ENCODE measurements around the gene ZNF560.
A peak's percentile ranks its signal among the peaks of the same experiment; 100 is the strongest.
"Not testable (repeated sequence)": the region's sequence is repeated elsewhere in the genome, so short reads cannot be mapped to it uniquely, and the experiment has no call there.

The ZNF560 gene

GRCh38 chr19:9498183-9498902 is at the start of gene ZNF560:
Gene ZNF560, minus strand, starts transcription at chr19:9498616. Its CDS starts 23,303 bp downstream, at chr19:9475313.
- DNase-seq: no peak

GRCh38 chr19:9547870-9548269 is 49.5 kb upstream of the ZNF560 start:
- no peak for DNase-seq

- not testable (repeated sequence) for DNase-seq
Measured at GRCh38 chr19:9541281-9541680, 42.9 kb upstream of the ZNF560 start.

GRCh38 chr19:9539921-9540320 is 41.5 kb upstream of the ZNF560 start:
- peak; percentile 4 for DNase-seq

- DNase-seq: not testable (repeated sequence)
Measured at GRCh38 chr19:9539201-9539600, 40.8 kb upstream of the ZNF560 start.

GRCh38 chr19:9538183-9539058 is 40.0 kb upstream of the ZNF560 start, which contains the start of gene ZNF426:
Gene ZNF426, minus strand, starts transcription at chr19:9538645. Its CDS starts 2,413 bp downstream, at chr19:9536232.
- peak; percentile 90 for DNase-seq

GRCh38 chr19:9535934-9536333 is 37.5 kb upstream of the ZNF560 start:
- DNase-seq: no peak

- DNase-seq: peak; percentile 13
Measured at GRCh38 chr19:9531933-9532332, 33.5 kb upstream of the ZNF560 start.

- DNase-seq: no peak
Measured at GRCh38 chr19:9528757-9529336, 30.4 kb upstream of the ZNF560 start.

- no peak for DNase-seq
Measured at GRCh38 chr19:9523885-9524474, 25.6 kb upstream of the ZNF560 start.

GRCh38 chr19:9507285-9507684 is 8.9 kb upstream of the ZNF560 start:
- no peak for DNase-seq

GRCh38 chr19:9500796-9501195 is 2.4 kb upstream of the ZNF560 start:
- no peak for DNase-seq

- no peak for DNase-seq
Measured at GRCh38 chr19:9494096-9494495, 4.3 kb downstream of the ZNF560 start.

GRCh38 chr19:9487016-9487415 is 11.4 kb downstream of the ZNF560 start:
- DNase-seq: no peak

GRCh38 chr19:9485140-9485539 is 13.3 kb downstream of the ZNF560 start:
- no peak for DNase-seq

GRCh38 chr19:9474975-9475374 is 23.4 kb downstream of the ZNF560 start:
- DNase-seq: no peak

- DNase-seq: no peak
Measured at GRCh38 chr19:9467161-9467560, 31.3 kb downstream of the ZNF560 start.

- no peak for DNase-seq
Measured at GRCh38 chr19:9461938-9462337, 36.5 kb downstream of the ZNF560 start.

- no peak for DNase-seq
Measured at GRCh38 chr19:9456018-9456689, 42.3 kb downstream of the ZNF560 start.

GRCh38 chr19:9453953-9454352 is 44.5 kb downstream of the ZNF560 start:
- no peak for DNase-seq

- DNase-seq: no peak
Measured at GRCh38 chr19:9445037-9445436, 53.4 kb downstream of the ZNF560 start.

- DNase-seq: no peak
Measured at GRCh38 chr19:9436358-9436757, 62.1 kb downstream of the ZNF560 start.
